HG03460 (cell line): ENCODE data around the gene TMEM51.

Experiments used
- ATAC-seq: cut with Tn5 transposase; IDR thresholded peaks from one replicate; pipeline ENCODE4 v1.9.1; 2021; ENCODE audit not compliant: unreplicated experiment

Gene TMEM51

DNA sequence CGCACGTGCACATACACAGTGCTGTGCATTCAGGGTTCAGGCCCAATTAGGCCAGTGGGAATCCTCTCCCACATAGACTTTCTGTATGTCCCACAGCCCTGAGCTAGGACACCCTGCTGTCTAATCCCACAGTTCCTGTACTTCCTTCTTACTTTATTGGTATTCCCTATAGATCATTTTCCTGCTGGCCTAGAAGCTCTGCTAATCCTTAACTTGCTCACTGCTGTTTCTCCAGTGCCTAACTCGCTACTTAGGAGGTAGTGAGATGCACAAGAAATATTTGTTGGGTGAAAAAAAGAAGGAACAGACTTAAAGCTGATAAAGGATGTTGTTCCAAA, 59.4 kb downstream of the TMEM51 start:
- no peak for ATAC-seq

DNA sequence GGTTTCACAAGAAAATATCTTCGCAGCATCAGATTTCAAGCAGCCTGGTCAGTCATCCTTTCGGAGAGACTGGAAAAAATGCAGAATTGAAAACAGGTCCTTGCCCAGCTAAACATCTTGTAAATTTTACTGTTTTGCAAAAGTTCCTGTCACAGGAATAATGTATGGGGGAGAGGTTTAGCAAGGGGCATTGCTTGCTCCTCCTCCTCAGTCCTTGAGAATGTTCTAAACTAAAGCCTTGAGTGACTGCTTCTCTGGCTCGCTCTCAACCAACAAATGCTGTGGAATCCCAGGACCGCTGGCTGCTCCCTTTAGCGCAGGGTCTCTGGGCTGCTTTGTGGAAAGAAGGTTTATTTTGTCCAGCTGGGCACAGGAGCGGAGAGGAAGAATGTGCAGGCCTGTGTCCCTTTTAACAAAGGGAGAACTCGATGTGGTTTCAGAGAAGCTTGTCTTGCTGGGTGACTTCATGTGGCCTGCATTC, 59.8 kb downstream of the TMEM51 start:
- ATAC-seq, result no peak

DNA sequence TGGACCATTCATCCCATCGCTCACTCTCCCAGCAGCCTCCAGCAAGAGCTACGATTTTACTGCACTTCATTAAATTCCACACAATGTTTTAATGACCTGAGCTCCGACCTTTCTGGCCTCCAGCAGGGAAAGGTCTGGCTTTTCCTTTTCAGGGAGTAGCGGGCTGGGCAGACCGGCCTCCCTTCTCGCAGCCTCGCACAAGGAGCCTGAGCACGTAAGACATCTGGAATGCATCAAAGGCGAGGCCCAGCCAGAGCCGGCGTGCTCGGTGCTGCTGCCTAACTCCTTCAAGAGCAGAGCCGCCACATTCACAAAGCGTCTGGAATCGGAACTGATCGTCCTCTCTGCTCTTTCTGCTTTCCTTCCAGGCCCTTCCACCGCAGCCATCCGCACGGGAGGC, 61.0 kb downstream of the TMEM51 start:
- ATAC-seq, result no peak

DNA sequence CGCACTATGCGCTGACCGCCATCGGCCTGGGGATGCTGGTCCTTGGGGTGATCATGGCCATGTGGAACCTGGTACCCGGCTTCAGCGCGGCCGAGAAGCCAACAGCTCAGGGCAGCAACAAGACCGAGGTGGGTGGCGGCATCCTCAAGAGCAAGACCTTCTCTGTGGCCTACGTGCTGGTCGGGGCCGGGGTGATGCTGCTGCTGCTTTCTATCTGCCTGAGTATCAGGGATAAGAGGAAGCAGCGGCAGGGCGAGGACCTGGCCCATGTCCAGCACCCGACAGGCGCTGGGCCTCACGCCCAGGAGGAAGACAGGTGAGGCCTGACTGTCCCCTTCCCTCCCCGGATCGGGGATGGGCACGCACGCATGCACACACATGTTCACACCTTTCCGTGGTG, 61.6 kb downstream of the TMEM51 start:
- no peak for ATAC-seq

DNA sequence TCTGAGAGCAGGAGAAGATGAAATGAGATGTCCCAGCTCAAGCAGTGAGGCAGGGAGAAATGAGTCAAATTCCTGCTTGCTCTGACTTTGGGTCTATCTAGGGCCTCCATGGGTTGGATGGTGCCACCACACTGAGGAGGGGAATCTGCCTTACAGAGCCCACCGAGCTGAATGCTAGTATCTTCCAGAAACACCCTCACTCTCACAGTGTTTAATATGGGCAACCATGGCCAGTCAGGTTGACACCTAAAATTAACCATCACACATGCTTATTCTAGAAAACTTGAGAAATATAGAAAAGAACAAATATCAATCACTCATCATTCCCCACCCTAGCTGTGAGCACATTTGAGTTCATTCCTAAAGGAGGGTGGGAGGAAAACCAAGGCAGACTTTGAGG, 64.1 kb downstream of the TMEM51 start:
- ATAC-seq, result no peak

DNA sequence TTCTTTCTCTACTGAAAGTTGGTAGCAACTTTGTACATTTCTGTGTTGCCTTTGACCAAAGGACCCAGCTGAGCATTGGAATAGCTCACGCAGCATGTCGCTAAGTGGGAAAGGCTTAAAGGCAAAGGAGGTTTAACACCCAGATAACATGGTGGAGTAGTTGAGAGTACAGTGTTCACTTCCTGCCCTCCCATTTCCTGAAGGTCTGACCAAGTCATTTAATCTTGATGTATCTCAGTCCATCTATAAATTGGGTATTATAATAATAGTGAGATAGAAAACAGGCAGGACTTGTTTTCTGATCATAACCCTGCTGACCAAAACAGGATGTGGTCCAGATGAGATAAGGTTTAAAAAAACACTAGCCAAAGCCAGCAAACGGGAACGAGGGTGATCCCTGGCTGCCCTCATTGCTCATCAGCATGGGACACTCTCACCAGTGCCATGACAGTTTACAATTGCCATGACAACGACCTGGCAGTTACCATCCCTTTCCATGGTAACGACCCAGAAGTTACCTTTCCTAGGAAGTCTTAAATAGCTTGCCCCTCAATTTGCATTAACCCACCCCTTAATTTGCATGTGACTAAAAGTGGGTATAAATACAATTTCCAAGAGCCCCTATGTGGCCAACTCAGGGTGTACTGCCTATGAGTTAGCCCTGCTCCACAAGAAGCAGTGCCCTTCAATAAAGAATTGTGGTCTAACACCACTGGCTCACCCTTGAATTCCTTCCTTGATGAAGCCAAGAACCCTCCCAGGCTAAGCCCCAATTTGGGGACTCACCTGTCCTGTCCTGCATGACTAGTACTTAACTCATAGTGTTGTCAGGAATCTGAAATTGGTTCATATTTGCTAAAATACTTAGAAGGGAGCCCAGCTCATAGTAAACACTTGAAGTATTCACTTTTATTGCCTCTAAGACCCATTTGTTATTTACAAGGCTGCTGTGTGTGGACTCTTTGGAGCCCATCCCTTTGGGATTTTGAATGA, 65.0 kb downstream of the TMEM51 start:
- ATAC-seq, result no peak

DNA sequence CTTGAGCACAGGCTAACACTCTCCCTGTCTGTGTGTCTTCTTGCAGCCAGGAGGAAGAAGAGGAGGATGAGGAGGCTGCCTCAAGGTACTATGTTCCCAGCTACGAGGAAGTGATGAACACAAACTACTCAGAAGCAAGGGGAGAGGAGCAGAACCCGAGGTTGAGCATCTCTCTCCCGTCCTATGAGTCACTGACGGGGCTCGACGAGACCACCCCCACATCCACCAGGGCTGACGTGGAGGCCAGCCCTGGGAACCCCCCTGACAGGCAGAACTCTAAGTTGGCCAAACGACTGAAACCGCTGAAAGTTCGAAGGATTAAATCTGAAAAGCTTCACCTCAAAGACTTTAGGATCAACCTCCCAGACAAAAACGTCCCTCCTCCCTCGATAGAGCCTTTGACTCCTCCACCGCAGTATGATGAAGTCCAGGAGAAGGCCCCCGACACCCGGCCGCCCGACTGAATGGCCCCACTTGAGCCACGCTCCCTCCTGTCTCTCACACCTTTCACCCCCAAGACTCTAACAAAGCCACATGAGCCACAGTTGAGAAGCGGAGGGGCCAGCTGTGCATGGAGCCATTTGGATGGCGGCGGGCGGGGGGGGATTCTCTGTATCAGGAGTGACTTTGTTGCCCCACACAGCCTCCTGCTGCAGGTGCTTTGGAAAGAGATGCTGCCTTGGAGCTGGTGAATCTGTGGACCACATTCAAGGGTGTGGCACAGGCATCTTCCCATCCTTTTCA, 65.9 kb downstream of the TMEM51 start:
- no peak for ATAC-seq

DNA sequence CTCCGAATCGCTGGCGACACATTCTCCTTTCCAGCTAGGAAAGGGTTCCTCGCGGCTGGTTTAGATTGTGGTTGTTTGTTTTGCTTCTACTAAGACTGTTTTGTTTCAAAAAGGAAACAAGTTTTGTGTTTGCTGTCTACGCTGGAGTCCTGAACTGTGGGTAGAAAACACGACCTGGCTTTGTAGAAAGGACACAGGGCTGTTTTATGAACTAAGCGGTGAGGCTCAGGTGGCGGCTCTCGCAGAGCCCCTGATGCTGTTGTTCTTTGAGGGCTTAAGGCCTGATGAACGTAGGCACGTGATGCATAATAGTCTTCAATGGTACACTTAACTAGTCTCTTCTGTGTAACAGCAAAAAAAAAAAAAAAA, 66.5 kb downstream of the TMEM51 start:
- no peak for ATAC-seq

DNA sequence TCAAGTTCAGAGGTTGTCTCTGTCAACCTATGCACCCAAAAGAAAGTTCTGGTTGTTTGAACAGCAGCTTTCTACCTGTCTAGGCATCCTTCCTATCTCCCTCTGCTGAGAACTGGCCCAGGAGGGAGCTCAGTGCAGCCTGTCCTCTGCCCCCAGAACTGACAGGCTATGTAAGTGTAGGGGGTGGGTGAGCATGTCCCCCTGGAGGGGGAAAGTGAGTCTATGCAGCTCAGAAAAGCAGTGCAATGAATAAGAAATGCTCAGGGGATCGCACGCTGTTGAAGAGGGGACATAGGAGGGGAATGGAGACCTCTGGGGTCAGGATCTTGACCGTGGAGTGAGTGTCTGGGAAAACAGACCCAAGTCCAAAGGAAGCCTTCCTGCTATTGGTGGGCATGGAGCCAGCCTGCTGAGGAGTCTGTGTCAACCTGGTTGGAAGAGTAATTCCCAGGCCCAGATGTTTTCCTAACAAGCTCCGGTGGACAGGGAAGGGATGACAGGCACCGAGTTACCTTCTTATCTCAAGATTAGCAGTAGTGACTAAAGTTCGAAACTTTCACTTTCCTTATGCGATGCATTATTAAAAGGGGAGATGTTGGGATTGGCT, 67.4 kb downstream of the TMEM51 start:
- no peak for ATAC-seq

DNA sequence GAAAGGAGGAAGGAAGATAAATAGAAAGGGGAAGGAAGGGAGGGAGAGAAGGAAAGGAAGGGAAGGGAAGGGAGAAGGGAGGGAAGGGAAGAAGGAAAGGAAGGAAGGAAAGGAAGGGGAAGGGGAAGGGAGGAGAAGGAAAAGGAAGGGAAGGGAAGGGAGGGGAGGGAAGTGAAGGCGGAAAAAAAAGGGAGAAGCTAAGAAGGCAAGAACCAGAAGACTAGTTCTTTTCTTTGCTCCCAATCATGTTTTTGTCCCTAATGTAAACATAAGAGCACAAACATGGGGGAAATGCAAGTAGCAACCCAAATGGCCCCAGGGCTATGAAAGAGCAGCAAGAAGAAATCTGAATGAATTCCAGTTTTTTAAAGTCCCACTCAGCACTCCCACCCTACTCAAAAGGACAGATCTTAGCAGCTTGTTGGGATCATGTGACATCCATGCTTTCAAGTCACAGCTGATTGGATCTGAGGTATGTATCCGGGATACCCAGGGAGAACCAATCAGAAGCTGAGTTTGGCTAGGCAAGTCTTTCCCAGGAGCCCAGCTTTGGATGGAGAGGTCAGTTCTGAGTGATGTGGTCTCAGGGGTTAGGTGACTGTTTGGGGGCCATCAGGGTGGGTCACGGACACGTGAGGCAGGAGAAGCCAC, 69.2 kb downstream of the TMEM51 start:
- ATAC-seq, result no peak

DNA sequence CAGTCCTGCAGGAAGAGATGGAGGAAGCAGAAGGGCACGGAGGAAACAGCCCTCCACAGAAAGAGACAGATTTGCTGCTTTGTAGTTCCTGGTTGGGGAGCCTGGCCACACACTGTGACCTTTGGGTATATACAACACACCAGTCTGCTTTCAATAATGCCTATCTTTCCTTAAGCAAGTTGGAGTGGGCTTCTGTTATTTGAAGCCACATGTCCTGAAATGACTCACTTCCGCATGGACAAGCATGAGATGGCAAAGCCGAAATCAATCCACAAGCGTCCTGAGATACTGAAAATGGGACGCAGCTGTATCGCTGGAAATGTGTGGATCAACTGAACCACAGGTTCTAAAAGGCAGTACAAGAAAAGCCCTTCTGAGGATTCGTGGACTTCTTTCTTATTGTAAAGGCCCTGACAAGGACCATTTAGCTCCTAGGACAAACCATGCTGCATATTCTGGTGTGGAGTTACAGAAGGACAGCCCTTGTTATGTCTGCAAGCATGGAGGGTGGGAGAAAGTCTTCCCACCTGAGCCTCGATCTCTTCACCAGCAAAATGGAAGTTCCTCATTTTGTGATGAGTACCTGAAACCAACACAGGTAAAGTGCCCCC, 70.8 kb downstream of the TMEM51 start:
- ATAC-seq, result no peak

DNA sequence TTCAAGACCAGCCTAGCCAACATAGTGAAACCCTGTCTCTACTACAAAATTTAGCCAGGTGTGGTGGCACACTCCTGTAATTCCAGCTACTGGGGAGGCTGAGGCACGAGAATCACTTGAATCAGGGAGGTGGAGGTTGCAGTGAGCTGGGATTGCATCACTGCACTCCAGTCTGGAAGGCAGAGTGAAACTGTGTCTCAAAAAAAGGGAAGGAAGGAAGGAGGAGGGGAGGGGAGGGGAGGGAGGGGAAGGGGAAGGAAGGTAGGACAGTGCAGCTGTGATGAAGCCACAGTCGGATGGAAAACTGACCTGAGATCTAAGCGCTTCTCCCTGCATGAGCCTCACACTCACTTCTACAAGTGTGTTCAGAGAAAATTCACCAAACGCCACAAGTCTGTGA, 71.4 kb downstream of the TMEM51 start:
- ATAC-seq, result no peak

DNA sequence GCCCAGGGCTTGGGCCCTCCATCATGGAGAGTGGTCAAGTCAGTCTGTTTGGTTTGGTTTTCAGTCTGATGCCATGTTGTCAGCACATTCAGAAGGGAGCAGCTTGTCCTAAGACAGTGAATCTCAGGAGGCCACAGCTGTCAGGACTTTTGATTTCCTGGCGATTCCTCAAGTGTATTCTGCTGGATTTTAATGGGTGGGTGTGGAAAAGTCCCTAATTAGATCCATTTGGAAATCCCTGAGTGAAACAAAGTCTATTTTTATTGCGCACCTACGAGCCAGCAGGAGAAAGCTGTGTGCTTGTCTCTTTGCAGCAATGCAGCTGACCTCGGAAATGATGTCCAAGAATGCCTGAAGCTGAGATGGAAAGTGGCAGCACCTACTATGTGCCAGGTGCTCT, 71.9 kb downstream of the TMEM51 start:
- ATAC-seq, result no peak

DNA sequence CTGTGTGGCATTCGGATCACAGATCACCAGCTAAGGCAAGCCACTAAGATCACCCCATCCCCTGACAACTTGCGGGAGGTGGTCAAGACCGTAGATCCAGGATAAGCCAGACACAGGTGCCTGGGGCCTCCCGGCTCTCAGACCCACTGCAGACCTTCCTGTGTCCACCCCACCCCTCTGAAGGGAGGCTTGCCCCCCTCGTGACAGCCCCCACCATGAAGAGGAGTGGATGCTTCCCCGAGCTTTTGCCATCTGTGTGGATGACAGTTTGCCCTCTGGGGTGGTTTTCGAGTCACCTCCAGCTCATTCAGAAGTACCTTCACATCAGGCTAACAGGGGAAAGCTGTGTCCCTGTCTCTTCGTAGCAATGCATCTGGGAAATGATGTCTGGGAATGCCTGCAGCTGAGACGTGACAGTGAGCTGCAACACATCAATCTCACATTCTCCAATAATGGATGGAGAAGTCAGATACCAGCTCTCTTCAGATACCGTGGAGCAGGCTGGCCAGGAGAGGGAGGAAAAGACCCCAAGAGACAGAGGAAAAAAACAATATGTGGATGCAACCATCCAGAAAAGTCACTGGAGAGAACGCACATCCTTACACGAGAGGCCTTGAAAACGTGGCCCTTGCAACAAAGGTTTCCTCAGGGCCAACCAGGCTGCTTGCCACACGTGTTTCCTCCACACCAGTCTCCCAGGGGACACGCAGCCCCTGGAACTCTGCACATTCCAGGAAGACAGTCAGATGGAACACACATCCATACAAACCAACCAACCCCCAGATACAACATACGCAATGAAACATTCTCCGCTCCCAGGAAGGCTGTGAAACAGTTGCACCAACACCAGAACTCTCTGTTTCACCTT, 73.1 kb downstream of the TMEM51 start:
- no peak for ATAC-seq

DNA sequence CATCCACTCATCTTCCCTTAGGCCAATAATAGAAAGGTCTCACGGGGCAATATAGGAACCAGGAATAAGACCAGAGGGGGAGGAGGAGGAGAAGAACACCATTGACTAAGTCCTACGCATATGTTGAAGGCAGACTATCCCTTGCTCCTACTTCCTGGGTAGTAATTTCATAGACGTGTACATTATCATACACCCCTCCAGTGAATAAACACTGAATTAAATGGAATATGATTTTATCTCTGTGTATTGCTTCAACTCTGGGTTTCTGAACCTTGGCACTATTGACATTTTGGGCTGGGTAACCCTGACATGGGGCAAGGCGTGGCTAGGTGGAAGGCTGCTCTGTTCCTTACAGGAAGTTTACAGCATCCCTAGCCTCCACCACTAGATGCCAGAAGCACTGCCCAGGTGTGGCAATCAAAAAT, 76.2 kb downstream of the TMEM51 start:
- no peak for ATAC-seq

DNA sequence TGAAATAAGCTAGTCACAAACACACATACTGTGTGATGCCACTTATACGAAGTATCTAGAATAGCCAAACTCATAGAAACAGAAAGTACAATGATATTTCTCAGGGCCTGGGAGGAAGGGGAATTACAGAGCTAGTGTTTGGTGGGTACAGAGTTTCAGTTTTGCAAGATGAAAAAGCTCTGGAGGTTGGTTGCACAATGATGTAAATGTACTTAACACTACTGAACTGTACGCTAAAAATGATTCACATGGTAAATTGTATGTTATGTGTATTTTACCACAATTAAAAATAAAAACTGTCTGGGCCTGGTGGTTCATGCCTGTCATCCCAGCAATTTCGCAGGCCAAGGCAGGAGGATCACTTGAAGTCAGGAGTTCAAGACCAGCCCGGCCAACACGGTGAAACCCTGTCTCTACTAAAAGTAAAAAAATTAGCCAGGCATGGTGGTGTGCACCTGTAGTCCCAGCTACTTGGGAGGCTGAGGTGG, 78.2 kb downstream of the TMEM51 start:
- peak; percentile 88 for ATAC-seq

DNA sequence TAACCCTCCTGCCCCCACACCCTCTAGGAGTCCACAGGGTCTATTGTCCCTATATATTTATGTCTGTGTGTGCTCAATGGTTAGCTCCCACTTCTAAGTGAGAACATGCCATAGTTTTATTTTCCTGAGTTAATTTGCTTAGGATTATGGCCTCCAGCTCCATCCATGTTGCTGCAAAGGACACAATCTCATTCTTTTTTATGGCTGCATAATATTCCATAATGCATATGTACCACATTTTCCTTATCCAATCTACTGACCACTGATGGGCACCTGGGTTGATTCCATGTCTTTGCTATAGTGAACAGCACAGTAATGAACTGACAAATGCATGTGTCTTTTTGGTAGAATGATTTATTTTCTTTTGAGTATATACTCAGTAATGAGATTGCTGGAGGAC, 80.1 kb downstream of the TMEM51 start:
- ATAC-seq, result no peak

DNA sequence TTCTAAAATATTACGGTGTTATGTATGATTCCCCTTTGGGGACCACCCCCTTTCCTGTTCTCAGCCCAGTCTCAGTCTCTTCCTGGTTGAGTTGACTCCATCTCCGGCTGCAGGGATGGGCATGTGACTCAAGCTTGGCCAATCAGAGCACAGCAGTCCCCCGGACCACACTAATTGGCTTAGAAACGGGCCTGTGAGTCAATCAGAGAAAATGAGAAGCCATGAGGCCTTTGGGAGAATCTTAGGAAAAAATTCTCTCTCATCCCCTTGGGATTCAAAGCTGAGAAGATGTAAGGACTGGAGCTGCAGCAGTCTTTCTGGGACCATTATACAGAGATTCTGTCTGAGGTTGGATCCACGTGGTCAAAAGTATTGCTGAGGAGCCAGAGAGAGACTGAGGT, 82.8 kb downstream of the TMEM51 start:
- no peak for ATAC-seq

DNA sequence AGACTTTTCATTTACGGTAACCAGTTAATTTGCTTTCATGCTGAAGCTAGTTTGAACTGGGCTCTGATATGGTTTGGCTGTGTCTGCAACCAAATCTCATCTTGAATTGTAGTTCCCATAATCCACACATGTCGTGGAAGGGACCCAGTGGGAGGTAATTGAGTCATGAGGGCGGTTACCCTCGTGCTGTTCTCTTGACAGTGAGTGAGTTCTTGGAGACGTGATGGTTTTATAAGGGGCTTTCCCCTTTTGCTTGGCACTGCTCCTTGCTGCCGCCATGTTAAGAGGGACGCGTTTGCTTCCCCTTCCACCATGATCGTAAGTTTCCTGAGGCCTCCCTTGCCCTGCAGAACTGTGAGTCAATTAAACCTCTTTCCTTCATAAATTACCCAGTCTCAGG, 83.2 kb downstream of the TMEM51 start:
- ATAC-seq, result no peak

DNA sequence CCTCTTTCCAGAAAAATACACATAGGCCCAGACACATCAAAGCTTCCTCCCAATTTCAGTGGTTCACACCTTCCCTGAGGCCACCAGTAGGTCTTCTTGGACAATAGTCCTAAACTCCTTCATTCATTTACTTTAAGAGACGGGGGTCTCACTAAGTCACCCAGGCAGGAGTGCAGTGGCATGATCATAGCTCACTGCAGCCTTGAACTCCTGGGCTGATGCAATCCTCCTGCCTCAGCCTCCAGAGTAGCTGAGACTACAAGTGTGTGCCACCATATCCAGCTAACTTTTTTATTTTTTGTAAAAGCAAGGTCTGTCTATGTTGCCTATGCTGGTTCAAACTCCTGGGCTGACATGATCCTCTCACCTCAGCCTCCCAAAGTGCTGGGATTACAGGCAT, 85.2 kb downstream of the TMEM51 start:
- ATAC-seq, result no peak
